HepG2 (cell line): ENCODE results near the gene EFNA3.

Source experiments
- ELF4 ChIP-seq: sonication (generic); formaldehyde crosslinking; IDR thresholded peaks from 2 replicates; pipeline ENCODE4 v1.5.0; 2020; ENCODE audit warnings: missing genetic modification reagents, mild to moderate bottlenecking, moderate library complexity, borderline replicate concordance
- EZH2 ChIP-seq: conservative IDR thresholded peaks from 2 replicates; pipeline ENCODE4 v1.6.1; 2012; ENCODE audit warnings: mild to moderate bottlenecking, low read depth, low read length, moderate library complexity
- HMGA1 ChIP-seq: sonication (generic); formaldehyde crosslinking; conservative IDR thresholded peaks from 2 replicates; pipeline ENCODE4 v1.4.0; 2020; ENCODE audit warnings: missing genetic modification reagents
- LBX2 ChIP-seq: sonication (generic); formaldehyde crosslinking; IDR thresholded peaks from 2 replicates; pipeline ENCODE4 v1.5.0; 2020; ENCODE audit warnings: missing genetic modification reagents, mild to moderate bottlenecking, borderline replicate concordance
- REL ChIP-seq: sonication (generic); formaldehyde crosslinking; conservative IDR thresholded peaks from 2 replicates; pipeline ENCODE4 v1.8.0; 2022; ENCODE audit warnings: mild to moderate bottlenecking, missing genetic modification reagents, moderate library complexity
- RNF219 ChIP-seq: sonication (generic); formaldehyde crosslinking; IDR thresholded peaks from 2 replicates; pipeline ENCODE4 v1.5.0; 2020; ENCODE audit warnings: mild to moderate bottlenecking, missing genetic modification reagents
- WIZ ChIP-seq: sonication (generic); formaldehyde crosslinking; IDR thresholded peaks from 2 replicates; pipeline ENCODE4 v1.5.1; 2020; ENCODE audit warnings: mild to moderate bottlenecking, missing genetic modification reagents
- YY1 ChIP-seq: IDR thresholded peaks from 2 replicates; pipeline ENCODE4 v1.6.1; 2011; ENCODE audit warnings: low read length, low read depth, moderate library complexity, mild to moderate bottlenecking; ENCODE audit not compliant: insufficient read depth, insufficient replicate concordance
- ZNF143 ChIP-seq: sonication (generic); formaldehyde crosslinking; IDR thresholded peaks from 2 replicates; pipeline ENCODE4 v1.4.0; 2020; ENCODE audit warnings: missing genetic modification reagents
- ZNF572 ChIP-seq: sonication (generic); formaldehyde crosslinking; IDR thresholded peaks from 2 replicates; pipeline ENCODE4 v1.5.1; 2020; ENCODE audit warnings: mild to moderate bottlenecking, missing genetic modification reagents
- ZNF792 ChIP-seq: IDR thresholded peaks from 2 replicates; pipeline ENCODE4 v1.6.1; 2016

DNA sequence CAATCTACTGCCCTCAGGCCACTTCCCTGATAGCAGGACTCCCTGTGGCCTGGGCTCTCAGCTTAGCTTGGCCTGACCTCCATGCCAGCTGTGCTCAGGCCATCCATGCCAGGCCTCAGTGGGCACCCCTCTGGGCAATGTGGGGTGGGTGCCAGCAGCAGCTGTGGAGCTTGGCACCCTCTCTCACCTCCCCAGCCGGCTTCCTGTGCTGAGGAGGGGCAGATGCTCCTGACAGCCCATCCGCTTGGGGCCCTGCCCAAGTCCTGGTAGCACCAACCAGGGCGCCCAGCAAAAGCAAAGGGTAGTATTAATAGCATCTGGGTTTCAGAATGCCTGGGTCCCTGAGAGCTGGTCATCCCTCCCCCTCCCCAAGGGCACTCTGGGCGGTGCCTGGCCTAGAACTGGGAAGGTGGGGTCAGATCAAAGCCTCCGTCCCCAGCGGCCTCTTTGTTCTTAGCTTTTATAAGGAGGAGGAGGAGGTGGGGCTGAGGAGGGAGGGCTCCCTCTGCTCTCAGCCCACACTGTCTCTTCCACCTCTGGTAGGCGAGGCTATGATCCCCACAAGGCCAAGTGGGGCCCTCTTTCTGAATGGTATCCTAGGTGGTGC lies 9.0 kb upstream of the EFNA3 start:
- TF ChIP-seq ZNF792 (CRISPR knock-in tag) (no peak), RNF219 (CRISPR knock-in tag) (no peak), ELF4 (CRISPR knock-in tag) (no peak), LBX2 (CRISPR knock-in tag) (no peak), REL (CRISPR knock-in tag) (no peak), ZNF143 (CRISPR knock-in tag) (no peak), WIZ (CRISPR knock-in tag) (no peak), EZH2 (no peak), ZNF572 (CRISPR knock-in tag) (no peak), YY1 (no peak), HMGA1 (CRISPR knock-in tag) (no peak)
